HepG2 (cell line): ENCODE results near the gene PLCB1. TPM values are rescaled to one million over a fixed set of nuclear protein-coding genes. Genes with fewer than 3 reads are reported as not detected.

Experiments used
- ATAC-seq: fragments of 200-7000 bp; cut with Tn5 transposase; 3 replicates; pipeline ENCODE4 v1.9.1; 2020; ENCODE audit warnings: mild to moderate bottlenecking, moderate library complexity
- BruUV-seq: library from RNA; stranded (reverse); fragments of 400-500 nt; replicated peaks from 2 replicates; lab custom pipeline; 2021; lab: Mats Ljungman, UMichigan
- CTCF ChIA-PET: fragments of 300-600 bp; formaldehyde crosslinking; extraction: SDS; loops from one replicate; lab custom pipeline; 2021; ENCODE audit warnings: low total read pairs, inconsistent platforms, low intra/inter-chr PET ratio; lab: Yijun Ruan, JAX
- POLR2A ChIA-PET: fragments of 350-600 bp; sonication (Branson Sonifier 250); formaldehyde crosslinking; loops from one replicate; lab custom pipeline; 2020; ENCODE audit warnings: antibody characterized with exemption, inconsistent platforms; lab: Yijun Ruan, JAX
- DNase-seq: peaks from one replicate; pipeline ENCODE4 v3.0.0-alpha.2; 2015; ENCODE audit warnings: low spot score
- FAIRE-seq: peaks from 3 replicates; lab custom pipeline; 2011; peaks lifted over from hg19 to GRCh38; lab: Jason Lieb, UNC
- H2AFZ ChIP-seq: one replicate; pipeline ENCODE4 v1.6.1; 2011; ENCODE audit warnings: low read length, inconsistent platforms
- H3K27ac ChIP-seq: fragments of 300-600 bp; 3 replicates; pipeline ENCODE4 v1.8.0; 2011; ENCODE audit warnings: mixed run types, mild to moderate bottlenecking, mixed read lengths, low read length, inconsistent platforms; ENCODE audit not compliant: insufficient read depth; ENCODE audit errors: extremely low read length
- H3K27me3 ChIP-seq, 2 experiments: fragments of 200-600 bp in 1 of 2; 2 replicates in 1 of 2; 3 replicates in 1 of 2; pipeline versions ENCODE4 v1.6.0 to v1.8.0; 2011; ENCODE audit warnings: low read length in 2 of 2, mild to moderate bottlenecking in 2 of 2, moderate library complexity in 2 of 2, inconsistent platforms in 1 of 2; ENCODE audit not compliant: insufficient read depth in 2 of 2, control insufficient read depth in 1 of 2
- H3K36me3 ChIP-seq, 2 experiments: fragments of 200-600 bp in 1 of 2; replicated peaks in 1 of 2; 2 replicates in 1 of 2; 3 replicates in 1 of 2; pipeline versions ENCODE4 v1.5.1 to v1.8.0; 2011; ENCODE audit warnings: low read length in 2 of 2, inconsistent platforms in 1 of 2; ENCODE audit not compliant: insufficient read depth in 2 of 2, control insufficient read depth in 1 of 2
- H3K4me1 ChIP-seq: 2 replicates; pipeline ENCODE4 v1.5.1; 2012; ENCODE audit warnings: low read length, inconsistent platforms; ENCODE audit not compliant: insufficient read depth
- H3K4me2 ChIP-seq: 2 replicates; pipeline ENCODE4 v1.6.0; 2011; ENCODE audit warnings: low read depth, low read length, inconsistent platforms
- H3K4me3 ChIP-seq, 3 experiments: fragments of 200-600 bp in 1 of 3; sonication (generic), shearing (Covaris generic) in 1 of 3; replicated peaks in 1 of 3; 2 replicates each; pipeline ENCODE4 v1.5.1; 2011 to 2016; ENCODE audit warnings: low read length in 3 of 3, inconsistent platforms in 2 of 3, low read depth in 2 of 3, mild to moderate bottlenecking in 2 of 3, control low read depth in 1 of 3, mixed read lengths in 1 of 3; ENCODE audit not compliant: insufficient read depth in 1 of 3
- H3K79me2 ChIP-seq: one replicate; pipeline ENCODE4 v1.6.1; 2011; ENCODE audit warnings: low read length, inconsistent platforms; ENCODE audit not compliant: insufficient read depth
- H3K9ac ChIP-seq: 2 replicates; pipeline ENCODE4 v1.6.0; 2011; ENCODE audit warnings: mild to moderate bottlenecking, low read depth, low read length, inconsistent platforms; ENCODE audit not compliant: insufficient read depth
- H3K9me3 ChIP-seq: 2 replicates; pipeline ENCODE4 v1.5.1; 2012; ENCODE audit warnings: mild to moderate bottlenecking, low read length
- H4K20me1 ChIP-seq: 2 replicates; pipeline ENCODE4 v1.6.0; 2011; ENCODE audit warnings: inconsistent platforms, mild to moderate bottlenecking, low read length, moderate library complexity; ENCODE audit not compliant: insufficient read depth
- AGO2 ChIP-seq: fragments of 200-400 bp; formaldehyde crosslinking; optimal IDR thresholded peaks from 2 replicates; pipeline ENCODE3; 2017; ENCODE audit warnings: mild to moderate bottlenecking, low read depth, low read length, moderate library complexity
- CBX2 ChIP-seq, 2 experiments: fragments of 200-600 bp in 1 of 2; sonication (generic); formaldehyde crosslinking in 1 of 2; IDR thresholded peaks; 2 replicates each; pipeline versions ENCODE4 v1.7.0 to v1.8.1; 2018 to 2022; ENCODE audit warnings: low read depth in 2 of 2, low read length in 1 of 2, mild to moderate bottlenecking in 1 of 2, missing genetic modification reagents in 1 of 2
- CBX5 ChIP-seq: sonication (generic); formaldehyde crosslinking; IDR thresholded peaks from 2 replicates; pipeline ENCODE4 v1.4.0; 2020; ENCODE audit warnings: missing genetic modification reagents, borderline replicate concordance
- EP300 ChIP-seq, 3 experiments: sonication (generic) in 1 of 3; formaldehyde crosslinking in 1 of 3; IDR thresholded peaks; 2 replicates each; pipeline versions ENCODE4 v1.5.1 to v1.6.1; 2011 to 2020; ENCODE audit warnings: low read depth in 2 of 3, low read length in 2 of 3, borderline replicate concordance in 1 of 3, improper control_type of control experiment in 1 of 3, mild to moderate bottlenecking in 1 of 3, missing genetic modification reagents in 1 of 3, moderate library complexity in 1 of 3
- GMEB2 ChIP-seq: IDR thresholded peaks from 2 replicates; pipeline ENCODE4 v1.6.1; 2016; ENCODE audit warnings: missing biosample characterization, missing genetic modification reagents, low read depth
- IRF1 ChIP-seq: sonication (generic); formaldehyde crosslinking; IDR thresholded peaks from 2 replicates; pipeline ENCODE4 v1.4.0; 2020; ENCODE audit warnings: low read depth, mild to moderate bottlenecking, missing genetic modification reagents
- ISL2 ChIP-seq: sonication (generic); formaldehyde crosslinking; IDR thresholded peaks from 2 replicates; pipeline ENCODE4 v1.5.0; 2020; ENCODE audit warnings: missing genetic modification reagents
- MEIS2 ChIP-seq: sonication (generic); formaldehyde crosslinking; IDR thresholded peaks from 2 replicates; pipeline ENCODE4 v1.9.0; 2021; ENCODE audit warnings: mild to moderate bottlenecking, missing genetic modification reagents
- WGBS: methylation state at CpG from one replicate; pipeline ENCODE4 v1.1.6; 2017; ENCODE audit warnings: low lambda C conversion rate; 5-methylcytosine and 5-hydroxymethylcytosine counted together
- in situ Hi-C: cut with HindIII; loops from 2 replicates; pipeline ENCODE4 v1.10.0; 2017; ENCODE audit warnings: low pct_unique_long_range_greater_than_20kb; ENCODE audit not compliant: extremely low pct_ligation_motif_present
- intact Hi-C: fragments of 100-400 bp; cut with micrococcal nuclease; formaldehyde crosslinking; loops from one replicate; pipeline ENCODE4 v1.10.0; 2022; ENCODE audit not compliant: unreplicated experiment
- polyA plus RNA-seq, 8 experiments: library from polyadenylated mRNA; depleted of rRNA in 3 of 8; stranded (reverse) in 7 of 8; unstranded in 1 of 8; fragments of >200 nt; fragmentation: Illumina TruSeq in 4 of 8; extraction: Trizol in 4 of 8; gene quantifications; 2 replicates each; pipeline versions ENCODE4 v1.2.1 to v1.2.3, GENCODE V29; 2011 to 2016; ENCODE audit warnings: low read depth in 4 of 8, missing spikeins in 1 of 8, mixed read lengths in 1 of 8; ENCODE audit not compliant: insufficient read depth in 1 of 8
- total RNA-seq, 5 experiments: library from RNA; depleted of rRNA; stranded (reverse); fragments of >200 nt; fragmentation: Illumina TruSeq; extraction: Trizol; gene quantifications; 2 replicates each; pipeline ENCODE4 v1.2.3, GENCODE V29; 2016; ENCODE audit warnings: low read depth in 1 of 5

The PLCB1 gene
- total and polyA plus RNA-seq, 2 of the 13 experiments (the other 11 are each of a cell fraction or from before 2014, with no cell fraction given) = 42.4 to 55.9 TPM

GRCh38 chr20:8301655-8302054 is 169.6 kb downstream of the PLCB1 start (continued):
- TF ChIP-seq GMEB2 (CRISPR knock-in tag) = no peak
- TF ChIP-seq EP300 (IDR thresholded peaks at IDR 0.05; ENCODE audit: low read depth in 2 of 2, low read length in 2 of 2) = no peak
- TF ChIP-seq EP300 (CRISPR knock-in tag; IDR thresholded peaks at IDR 0.05; ENCODE audit: borderline replicate concordance) = no peak

- Histone ChIP-seq H2AFZ (no peak overlapping the region), H3K27ac (no peak overlapping the region)
- TF ChIP-seq CBX5 (no peak), AGO2 (no peak), ISL2 (CRISPR knock-in tag) (no peak), MEIS2 (CRISPR knock-in tag) (no peak), IRF1 (CRISPR knock-in tag) (no peak), CBX2 (IDR thresholded peaks at IDR 0.05; ENCODE audit: low read depth, low read length) (no peak), CBX2 (CRISPR knock-in tag; IDR thresholded peaks at IDR 0.05; ENCODE audit: low read depth) (no peak)
- TF ChIP-seq, all 625 proteins: peak for 0
- H3K4me3 ChIP-seq = no peak overlapping the region
- no TSS peak for BruUV-seq
- ATAC-seq (no peak), FAIRE-seq (no peak), DNase-seq (no peak)
- H3K36me3 ChIP-seq = peaks cover 0 to 4% of the 10 kb centered on the region in 2 experiments; a peak in 1 of 5 replicates
- no peaks in the 10 kb centered on the region for H3K79me2 ChIP-seq
- in situ Hi-C loops (loop anchor here (5.0 to 10.0 kb wide), 2 partner anchors 171 to 259 kb away; partner anchors contain the start of gene PLCB1), intact Hi-C loops (no loop called here)
- H3K9me3 ChIP-seq = no peaks in the 10 kb centered on the region
- H3K4me2 ChIP-seq = no peak overlapping the region
- CTCF ChIA-PET = interaction anchor here (2.9 kb wide), 1 partner anchor 172 kb away, joined by 23 read pairs; the partner anchor contains the start of gene PLCB1
- no peak overlapping the region for H3K9ac ChIP-seq
- no peaks in the 10 kb centered on the region for H3K4me1 ChIP-seq
- POLR2A ChIA-PET = no interaction called here
- peaks cover 4% of the 10 kb centered on the region; the same call in 1 of the 2 replicates for H4K20me1 ChIP-seq
- no peaks in the 10 kb centered on the region for H3K27me3 ChIP-seq
- 96% methylated on average over 3 of the region's 3 CpGs for WGBS
Measured at GRCh38 chr20:8303651-8304050, 171.6 kb downstream of the PLCB1 start.
